GM23248 (cell line): Measurements from ENCODE around the gene GSN.

ENCODE experiments used
- EZH2 ChIP-seq: fragments of 200-600 bp; sonication (generic); IDR thresholded peaks from 2 replicates; pipeline ENCODE4 v1.6.1; 2018; ENCODE audit warnings: antibody characterized with exemption, mild to moderate bottlenecking; ENCODE audit not compliant: insufficient read depth, poor library complexity, severe bottlenecking
- EZH2phosphoT487 ChIP-seq: fragments of 200-600 bp; sonication (generic); IDR thresholded peaks from 2 replicates; pipeline ENCODE4 v1.6.1; 2018; ENCODE audit warnings: antibody characterized with exemption, moderate library complexity, mild to moderate bottlenecking, low read depth; ENCODE audit not compliant: insufficient read depth

DNA sequence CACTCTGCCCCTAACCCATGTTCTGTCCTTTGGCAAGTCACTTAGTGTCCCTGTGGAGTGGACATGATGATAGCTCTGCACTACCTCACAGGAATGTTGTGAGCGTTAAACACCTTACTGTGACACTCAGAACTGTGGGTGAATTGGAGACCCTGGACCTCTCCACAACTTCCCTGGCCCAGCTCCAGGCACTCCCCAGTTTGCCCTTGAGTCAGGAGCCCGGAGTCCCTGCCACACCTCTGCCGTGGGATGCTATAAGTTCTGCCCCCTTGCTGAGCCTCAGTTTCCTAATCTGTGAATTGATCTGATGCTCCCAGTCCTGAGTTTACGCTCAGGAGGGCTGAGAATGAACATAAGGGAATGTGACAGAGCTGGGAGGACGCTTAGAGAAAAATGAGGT, 34.4 kb downstream of the GSN start:
- TF ChIP-seq EZH2 (no peak), EZH2phosphoT487 (no peak)
